Measurements from ENCODE around the gene KRTCAP2.
"Not testable (repeated sequence)": the region's sequence is repeated elsewhere in the genome, so short reads cannot be mapped to it uniquely, and the experiment has no call there.

GRCh38 chr1:155214702-155215101 is 41.6 kb upstream of the KRTCAP2 start:
- not testable (repeated sequence) for TF ChIP-seq CTCF (conservative IDR thresholded peaks at IDR 0.05); EZH2 (IDR thresholded peaks at IDR 0.05; ENCODE audit: low read depth)

All from PC-9 (cell line).